HG02970 (cell line): ENCODE results near the gene MORC3.
"Not testable (repeated sequence)": the region's sequence is repeated elsewhere in the genome, so short reads cannot be mapped to it uniquely, and the experiment has no call there.

Experiments used
- ATAC-seq: cut with Tn5 transposase; IDR thresholded peaks from one replicate; pipeline ENCODE4 v1.9.1; 2021; ENCODE audit warnings: mild to moderate bottlenecking, moderate library complexity, moderate number of reproducible peaks; ENCODE audit not compliant: unreplicated experiment, low FRiP score

MORC3 gene

DNA sequence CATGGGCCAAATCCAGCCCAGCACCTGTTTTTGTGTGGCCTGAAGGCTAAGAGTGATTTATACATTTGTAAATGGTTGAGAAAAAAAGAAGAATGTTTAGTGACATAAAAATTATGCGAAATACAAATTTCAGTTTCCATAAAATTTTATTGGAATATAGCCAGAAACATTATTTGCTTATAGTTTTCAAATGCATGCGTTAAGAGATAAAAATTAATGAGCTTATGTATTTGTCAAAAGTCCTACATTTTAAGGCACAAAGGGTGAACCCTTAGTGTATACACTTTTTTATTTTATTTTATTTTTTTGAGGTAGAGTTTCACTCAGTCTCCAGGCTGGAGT, 2.1 kb downstream of the MORC3 start:
- no peak for ATAC-seq

DNA sequence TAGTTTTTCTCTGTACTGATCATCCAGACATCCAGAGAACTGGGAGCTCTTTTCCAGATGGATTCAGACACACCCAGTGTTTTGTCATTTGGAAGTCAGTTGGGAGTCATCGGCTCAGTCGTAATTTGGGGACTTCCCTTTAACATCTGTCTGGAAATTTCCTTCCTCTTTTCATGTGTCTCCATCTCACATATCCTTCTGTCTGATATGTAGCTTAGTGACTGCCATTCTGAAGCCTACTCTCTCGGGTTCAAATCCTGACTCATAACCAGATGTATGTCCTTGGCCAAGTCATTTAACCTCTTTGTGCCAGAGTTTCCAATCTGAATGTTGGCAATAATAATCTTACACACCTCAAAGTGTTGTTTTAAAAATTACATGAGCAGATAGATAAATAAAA, 3.0 kb downstream of the MORC3 start:
- no peak for ATAC-seq

DNA sequence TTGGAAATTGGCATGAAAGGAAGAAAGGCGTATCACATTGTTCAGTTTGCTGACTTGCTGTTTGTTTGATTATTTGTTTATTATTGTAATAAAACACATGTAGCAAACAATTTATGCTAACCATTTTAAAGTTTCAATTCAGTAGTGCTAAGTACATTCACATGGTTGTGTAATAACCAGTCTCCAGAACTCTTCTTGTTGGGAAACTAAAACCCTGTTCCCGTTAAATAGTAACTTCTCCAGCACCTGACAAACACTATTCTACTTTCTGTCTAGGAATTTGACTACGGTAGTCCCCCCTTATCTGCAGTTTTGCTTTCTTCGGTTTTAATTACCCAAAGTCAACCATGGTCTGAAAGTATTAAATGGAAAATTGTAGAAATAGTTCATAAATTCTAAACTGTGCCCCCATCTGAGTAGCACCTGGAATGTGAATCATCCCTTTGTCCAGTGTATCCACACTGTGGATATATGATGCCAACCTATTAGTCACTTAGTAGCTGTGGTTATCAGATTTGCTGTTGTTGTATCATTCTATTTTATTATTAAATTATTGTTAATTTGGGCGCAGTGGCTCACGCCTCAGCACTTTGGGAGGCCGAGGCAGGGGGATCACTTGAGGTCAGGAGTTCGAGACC, 5.5 kb downstream of the MORC3 start:
- ATAC-seq: no peak

DNA sequence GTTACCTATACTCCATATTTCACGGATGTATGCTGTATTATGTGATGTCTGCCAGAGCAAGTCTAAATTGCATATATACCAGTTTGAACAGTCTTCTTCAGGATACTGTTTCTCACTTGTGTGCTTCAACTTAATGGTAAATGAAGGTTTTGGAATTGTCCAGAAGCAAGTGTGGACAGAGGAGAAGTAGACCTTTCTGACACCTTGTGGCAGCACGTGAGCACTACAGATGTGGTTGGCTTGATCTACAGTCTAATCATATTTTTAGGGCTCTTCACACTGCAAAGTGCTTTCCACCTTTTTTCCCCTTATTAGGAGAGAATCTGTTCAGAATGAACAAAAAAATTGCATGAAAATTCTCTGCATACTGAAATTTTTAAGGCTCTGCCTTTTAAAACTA, 10.9 kb downstream of the MORC3 start:
- ATAC-seq: no peak

DNA sequence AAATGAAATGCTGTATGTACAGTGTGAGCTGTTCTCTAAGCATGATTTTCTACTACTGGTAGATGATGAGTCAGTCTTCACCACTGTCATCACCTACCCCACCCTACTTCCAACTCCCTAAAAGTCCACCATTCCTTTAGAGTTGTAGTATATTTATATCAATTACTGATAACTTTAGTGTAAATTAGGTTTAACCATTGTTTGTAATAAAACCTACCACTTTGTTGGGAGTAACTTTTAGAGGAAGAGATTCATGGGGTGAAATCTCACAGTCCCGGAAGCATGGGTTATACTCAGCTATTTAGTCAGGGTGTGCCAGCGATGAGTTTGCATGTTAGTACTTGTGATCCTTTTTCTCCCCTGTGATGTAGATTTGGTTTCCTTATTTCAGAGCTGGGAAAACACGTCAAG, 17.1 kb downstream of the MORC3 start:
- no peak for ATAC-seq

DNA sequence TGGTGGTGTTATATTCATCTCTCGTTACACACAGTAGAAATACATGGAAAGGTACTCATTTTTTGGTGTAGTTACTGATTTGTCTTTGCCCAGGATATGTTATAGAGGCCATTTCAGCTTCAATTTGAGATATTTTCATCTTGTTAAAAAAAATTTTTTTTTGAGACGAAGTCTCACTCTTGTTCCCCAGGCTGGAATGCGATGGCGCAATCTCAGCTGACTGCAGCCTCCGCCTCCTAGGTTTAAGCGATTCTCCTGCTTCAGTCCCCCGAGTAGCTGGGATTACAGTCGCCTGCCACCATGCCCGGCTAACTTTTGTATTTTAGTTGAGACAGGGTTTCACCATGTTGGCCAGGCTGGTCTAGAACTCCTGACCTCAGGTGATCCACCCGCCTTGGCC, 19.0 kb downstream of the MORC3 start:
- no peak for ATAC-seq

DNA sequence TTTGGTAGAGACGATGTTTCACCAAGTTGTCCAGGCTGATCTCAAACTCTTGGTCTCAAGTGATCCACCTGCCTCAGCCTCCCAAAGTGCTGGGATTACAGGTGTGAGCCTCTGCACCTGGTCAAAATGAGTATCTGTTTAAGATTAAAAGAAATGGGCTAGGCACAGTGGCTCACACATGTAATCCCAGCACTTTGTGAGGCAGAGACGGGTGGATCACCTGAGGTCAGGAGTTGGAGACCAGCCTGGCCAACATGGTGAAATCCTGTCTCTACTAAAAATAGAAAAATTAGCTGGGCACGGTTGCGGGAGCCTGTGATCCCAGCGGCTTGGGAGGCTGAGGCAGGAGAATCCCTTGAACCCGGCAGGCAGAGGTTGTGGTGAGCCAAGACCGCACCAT, 22.6 kb downstream of the MORC3 start:
- not testable (repeated sequence) for ATAC-seq

DNA sequence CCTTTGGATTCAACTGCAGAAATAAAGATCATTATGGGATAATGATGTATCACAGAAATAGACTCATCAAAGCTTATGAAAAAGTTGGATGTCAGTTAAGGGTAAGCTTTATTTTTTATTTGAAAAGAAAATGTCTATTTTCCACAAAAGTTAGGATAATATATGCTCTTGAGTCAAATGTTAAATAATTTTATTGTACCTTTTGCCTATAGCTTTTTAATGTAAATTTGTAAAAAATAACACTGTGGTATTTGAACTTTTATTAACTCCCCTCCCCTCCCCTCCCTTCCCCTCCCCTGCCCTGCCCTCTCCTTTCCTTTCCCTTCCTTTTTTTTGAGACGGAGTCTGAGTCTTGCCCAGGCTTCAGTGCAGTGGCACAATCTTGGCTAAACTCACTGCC, 24.9 kb downstream of the MORC3 start:
- ATAC-seq: no peak

DNA sequence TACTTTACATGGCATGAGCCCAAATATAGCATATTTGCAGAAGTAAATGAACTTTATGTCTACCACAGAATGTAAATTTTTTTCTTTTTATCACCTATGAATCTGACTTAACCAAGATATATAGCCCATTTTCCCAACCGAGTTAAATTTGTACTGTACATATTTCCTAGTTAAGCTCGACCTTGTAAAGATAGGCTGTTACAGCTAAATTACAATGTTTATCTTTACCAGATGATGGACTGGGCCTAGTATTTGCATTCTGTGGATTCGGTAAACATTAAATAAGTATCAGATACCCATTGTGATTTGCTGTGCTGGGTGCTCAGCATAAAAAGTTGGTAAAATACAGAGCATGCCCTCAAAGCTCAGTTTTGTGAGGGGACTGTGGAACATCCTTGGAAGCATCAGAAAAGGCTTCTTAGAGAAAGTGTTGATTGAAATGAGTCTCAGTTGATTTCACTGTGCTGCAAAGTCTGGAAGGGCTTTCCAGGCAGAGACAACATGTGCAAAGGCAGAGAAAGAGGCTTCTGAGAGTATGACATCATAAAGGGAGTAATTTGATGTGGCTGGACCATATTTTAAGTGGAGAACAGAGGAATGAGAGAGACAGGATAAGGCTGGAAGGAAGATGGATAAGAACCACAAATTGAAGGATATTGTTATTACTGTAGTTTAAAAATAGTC, 27.4 kb downstream of the MORC3 start:
- no peak for ATAC-seq

DNA sequence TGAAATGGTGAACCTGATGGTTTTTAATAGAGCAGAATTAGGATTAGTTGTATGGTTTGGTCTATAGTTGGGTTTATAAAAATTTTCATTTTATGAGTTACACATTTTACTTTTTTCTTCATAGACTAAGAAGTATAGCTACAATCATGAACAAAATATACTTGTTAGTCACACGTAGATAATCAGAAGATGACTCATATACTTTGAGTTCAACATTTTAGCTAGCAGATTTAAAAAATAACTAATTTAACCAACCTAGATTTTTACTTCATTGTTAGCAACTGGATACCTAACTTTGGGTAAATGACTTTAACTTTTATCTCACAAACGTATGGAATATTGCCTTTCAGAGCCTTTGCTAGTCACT, 27.9 kb downstream of the MORC3 start:
- no peak for ATAC-seq

DNA sequence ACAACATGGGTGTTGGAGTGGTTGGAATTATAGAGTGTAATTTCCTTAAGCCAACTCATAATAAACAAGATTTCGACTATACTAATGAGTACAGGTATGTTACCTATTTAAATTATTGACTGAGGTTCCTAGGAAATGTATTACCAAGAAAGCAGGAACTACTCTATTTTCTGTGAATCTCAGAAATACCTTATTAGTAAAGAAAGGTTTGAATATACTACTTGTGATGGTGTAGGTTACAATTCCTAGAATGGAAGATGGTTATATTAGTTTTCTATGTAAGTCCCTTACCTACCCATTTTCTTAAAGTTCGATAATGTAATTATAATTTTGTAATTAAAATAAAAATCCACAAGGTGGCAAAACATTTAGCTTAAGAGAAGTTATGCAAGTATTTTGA, 29.3 kb downstream of the MORC3 start:
- no peak for ATAC-seq

DNA sequence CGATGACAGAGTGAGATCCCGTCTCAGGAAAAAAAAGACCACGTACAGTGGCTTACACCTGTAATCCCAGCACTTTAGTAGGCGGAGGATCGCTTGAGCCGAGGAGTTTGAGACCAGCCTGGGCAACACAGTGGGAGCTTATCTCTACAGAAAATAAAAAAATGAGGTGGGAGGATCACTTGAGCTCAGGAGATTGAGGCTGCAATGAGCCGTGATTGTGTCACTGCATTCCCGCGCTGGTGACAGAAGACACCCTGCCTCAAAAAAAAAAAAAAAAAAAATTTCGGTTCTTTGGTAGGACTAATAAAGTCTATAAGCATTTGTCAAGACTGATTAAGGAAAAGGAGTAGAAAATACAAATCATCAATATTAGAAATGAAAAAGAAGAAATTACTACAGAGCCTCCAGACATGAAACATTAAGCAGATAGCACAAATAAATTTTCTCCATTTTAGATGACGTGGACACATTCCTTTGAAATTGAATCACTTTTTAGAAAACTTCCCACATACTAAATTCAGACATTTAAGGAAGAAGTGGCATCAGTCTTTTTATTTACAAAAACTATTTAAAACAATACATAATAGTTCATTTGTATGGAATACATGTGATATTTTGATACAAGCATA, 30.4 kb downstream of the MORC3 start:
- no peak for ATAC-seq

DNA sequence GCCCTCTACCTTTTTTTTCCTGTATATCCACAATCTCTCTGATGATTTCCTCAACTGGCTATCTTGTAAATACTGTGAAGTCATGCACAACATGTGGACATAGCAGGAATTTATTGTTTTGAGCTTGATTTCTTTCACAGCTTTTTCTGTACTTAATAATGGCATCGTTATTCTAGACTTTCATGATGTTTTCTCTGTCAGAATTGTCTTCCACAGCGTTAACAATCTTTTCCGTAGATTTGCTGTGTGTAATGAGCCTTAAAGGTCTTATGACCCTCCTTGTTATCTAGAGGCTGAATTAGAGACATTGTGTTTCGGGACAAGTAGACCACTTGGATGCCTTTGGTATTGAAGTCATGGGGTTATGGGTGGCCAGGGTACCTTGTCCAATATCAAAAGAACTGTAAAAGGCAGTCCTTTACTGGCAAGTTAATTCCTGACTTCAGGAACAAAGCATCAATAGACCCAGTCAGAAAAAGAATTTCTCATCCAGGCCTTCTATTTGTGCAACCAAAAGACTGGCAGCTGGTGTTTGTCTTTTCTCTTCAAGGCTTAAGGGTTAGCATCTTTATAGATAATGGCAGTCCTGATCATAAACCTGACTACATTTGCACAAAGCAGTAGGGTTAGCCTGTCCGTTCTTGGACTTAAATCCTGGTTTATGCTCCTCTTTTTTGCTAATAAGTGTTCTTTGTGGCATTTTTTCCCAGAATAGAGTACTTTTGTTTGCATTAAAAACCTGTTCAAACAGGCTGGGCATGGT, 35.1 kb downstream of the MORC3 start:
- no peak for ATAC-seq

DNA sequence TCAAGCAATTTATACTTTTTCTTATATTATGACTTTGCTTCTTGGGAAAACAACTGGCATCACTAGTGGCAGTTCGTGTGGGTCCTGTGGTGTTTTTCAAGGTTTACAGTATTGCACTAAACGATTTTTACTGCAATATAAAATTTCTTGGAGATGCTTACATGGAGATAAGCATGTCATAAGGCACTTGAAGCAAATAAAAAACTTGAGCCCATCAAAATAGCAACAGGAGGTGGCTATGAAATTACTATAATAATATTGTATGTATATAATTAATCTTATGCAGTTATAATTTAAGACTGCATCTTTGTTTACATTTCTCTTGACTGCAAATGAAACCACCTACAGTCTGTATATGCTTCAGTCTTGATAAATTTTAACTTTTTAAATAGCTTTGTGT, 35.9 kb downstream of the MORC3 start:
- no peak for ATAC-seq

DNA sequence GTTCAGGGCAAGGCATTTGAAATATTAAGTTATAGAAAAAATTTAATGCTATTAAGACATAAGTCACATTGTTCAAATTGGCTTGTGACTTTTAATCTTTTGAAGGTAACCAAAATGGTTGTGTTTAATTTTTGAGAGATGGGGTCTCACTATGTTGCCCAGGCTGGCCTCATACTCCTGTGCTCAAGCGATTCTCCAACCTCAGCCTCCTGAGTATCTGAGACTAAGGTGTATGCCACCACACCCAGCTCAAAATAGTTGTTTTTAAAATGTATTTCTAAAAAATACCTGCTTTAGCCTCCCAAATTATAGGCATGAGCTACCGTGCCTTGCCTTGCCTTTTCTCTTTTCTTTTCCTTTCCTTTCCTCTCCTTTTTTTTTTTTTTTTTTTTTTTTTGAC, 39.2 kb downstream of the MORC3 start:
- ATAC-seq: no peak

DNA sequence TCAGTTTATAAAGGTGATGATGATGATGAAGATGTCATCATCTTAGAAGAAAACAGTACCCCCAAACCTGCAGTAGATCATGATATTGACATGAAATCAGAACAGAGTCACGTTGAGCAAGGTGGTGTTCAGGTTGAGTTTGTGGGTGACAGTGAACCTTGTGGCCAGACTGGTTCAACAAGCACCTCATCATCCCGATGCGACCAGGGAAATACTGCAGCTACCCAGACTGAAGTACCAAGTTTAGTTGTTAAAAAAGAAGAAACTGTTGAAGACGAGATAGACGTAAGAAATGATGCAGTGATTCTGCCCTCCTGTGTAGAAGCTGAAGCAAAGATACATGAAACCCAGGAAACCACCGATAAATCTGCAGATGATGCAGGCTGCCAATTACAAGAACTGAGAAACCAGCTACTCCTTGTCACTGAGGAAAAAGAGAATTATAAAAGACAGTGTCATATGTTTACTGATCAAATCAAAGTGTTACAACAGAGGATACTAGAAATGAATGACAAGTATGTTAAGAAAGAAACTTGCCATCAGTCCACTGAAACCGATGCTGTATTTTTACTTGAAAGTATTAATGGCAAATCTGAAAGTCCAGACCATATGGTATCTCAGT, 49.2 kb downstream of the MORC3 start:
- ATAC-seq: no peak

DNA sequence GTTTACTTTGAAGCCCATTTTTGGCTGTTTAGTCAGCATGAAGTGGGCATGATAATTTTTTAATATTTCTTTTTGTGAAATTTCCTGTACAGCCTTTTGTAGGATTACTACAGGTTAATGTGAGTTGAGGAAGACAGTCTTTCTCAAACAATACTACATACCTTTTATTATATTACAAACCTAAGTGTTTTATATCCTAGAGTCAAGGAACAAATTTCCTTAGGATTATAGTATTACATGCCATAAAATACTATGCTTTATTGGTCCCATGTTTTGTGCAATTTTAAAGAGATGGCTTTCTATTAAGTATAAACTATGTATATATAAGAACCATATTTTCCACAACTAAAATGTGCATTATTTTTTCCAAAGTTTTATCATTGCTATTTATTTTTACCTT, 56.0 kb downstream of the MORC3 start:
- ATAC-seq: no peak

DNA sequence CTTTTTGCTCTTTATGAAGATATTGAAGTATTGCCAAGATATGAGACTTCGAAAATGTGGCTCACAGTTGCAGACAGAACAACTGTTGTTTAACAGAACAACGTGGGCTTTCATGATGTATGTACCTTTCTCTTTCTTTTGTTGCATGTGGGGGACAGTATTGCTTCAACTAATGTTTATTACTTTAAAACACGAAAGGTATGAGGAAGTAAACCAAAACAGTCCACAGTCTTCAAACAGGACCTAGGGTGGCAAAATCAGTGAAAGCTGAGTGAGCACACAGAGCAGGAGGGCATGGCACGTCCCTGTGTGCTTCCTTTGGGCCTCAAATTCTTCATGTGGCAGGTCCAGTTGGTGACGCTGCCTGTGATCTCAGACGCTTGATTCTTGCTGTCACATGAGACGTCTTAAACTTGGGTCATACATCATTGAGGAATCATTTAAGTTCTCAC, 57.4 kb downstream of the MORC3 start:
- ATAC-seq: no peak

DNA sequence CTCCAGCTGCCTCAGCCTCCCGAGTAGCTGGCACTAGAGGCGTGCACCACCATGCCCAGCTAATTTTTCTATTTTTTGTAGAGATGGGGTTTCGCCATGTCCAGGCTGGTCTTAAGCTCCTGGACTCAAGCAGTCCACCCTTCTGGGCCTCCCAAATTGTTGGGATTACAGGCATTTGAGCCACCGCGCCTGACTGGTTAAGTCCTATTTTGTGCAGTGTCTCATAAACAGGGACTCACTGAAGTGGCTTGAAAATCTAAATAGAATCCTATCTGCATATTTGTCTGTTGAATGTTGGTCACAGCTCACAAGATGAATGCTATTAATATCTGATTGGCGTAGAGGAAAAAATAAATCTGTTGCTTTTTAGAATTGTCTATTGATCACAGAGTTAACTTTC, 59.3 kb downstream of the MORC3 start:
- ATAC-seq: no peak

DNA sequence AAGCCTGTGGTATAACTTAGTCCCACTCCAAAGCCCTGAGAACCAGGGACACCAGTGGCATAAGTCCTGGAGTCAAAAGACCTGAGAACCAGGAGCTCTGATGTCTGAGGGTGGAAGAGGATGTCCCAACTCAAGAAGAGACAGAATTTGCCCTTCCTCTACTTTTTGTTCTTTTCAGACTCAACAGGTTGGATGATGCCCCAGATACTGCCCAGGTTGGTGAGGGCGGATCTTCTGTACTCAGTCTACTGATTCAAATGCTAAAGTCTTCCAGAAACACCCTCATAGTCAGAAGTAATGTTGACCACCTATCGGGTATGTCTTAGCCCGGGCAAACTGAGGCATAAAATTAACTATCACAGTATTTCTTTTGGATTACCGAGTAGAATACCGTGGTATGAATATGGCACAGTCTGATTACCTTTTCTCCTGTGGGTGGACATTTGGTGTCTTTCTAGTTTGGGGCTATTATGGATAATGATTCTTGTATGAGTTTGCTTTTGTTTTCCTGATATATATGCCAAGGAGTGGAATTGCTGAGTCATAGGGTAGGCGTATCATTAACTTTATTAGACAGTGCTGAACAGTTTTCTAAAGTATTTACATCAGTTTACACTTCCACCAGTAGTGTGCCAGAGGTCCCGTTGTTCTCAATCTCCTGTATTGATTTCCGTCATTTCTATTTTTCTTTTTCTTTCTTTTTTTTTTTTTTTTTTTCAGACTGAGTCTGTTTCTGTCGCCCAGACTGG, 62.0 kb downstream of the MORC3 start:
- no peak for ATAC-seq
